ENCODE measurements around the gene OR8H1.

OR8H1 gene

GRCh38 chr11:56292154-56292553 lies at the start of gene OR8H1:
Gene OR8H1, minus strand, starts transcription at chr11:56292254. Its CDS starts 1,192 bp downstream, at chr11:56291062.
- no peak for DNase-seq

GRCh38 chr11:56340289-56340688 lies 48.2 kb upstream of the OR8H1 start:
- no peak for DNase-seq

- no peak for DNase-seq
Measured at GRCh38 chr11:56333156-56333555, 41.1 kb upstream of the OR8H1 start.

- DNase-seq: no peak
Measured at GRCh38 chr11:56331861-56332491, 39.9 kb upstream of the OR8H1 start.

- DNase-seq: no peak
Measured at GRCh38 chr11:56314844-56315243, 22.8 kb upstream of the OR8H1 start, which contains the start of gene OR8K3. Gene OR8K3, plus strand, starts transcription at chr11:56315144. Its CDS starts 3,163 bp downstream, at chr11:56318307.

- no peak for DNase-seq
Measured at GRCh38 chr11:56307836-56308235, 15.8 kb upstream of the OR8H1 start.

- no peak for DNase-seq
Measured at GRCh38 chr11:56296898-56297297, 4.8 kb upstream of the OR8H1 start.

GRCh38 chr11:56273854-56274253 lies 18.2 kb downstream of the OR8H1 start, which contains the start of gene OR5T1:
Gene OR5T1, plus strand, starts transcription at chr11:56274154. Its CDS starts 1,485 bp downstream, at chr11:56275639.
- no peak for DNase-seq

GRCh38 chr11:56271092-56271491 lies 21.0 kb downstream of the OR8H1 start:
- DNase-seq: no peak

- DNase-seq: no peak
Measured at GRCh38 chr11:56251954-56252353, 40.1 kb downstream of the OR8H1 start, which contains the start of gene OR5T3. Gene OR5T3, plus strand, starts transcription at chr11:56252254. Its CDS starts 0 bp downstream, at chr11:56252254.
